ENCODE data around the gene TARP.

The TARP gene

GRCh38 chr7:38211940-38212339, 61.5 kb downstream of the TARP start:
- no peak for DNase-seq

- DNase-seq = no peak
Observed at GRCh38 chr7:38211486-38211885, 62.0 kb downstream of the TARP start.

Data from activated T-cell treated with anti-CD3 and anti-CD28 coated beads, Interleukin-2, amount 50 U/mL, for 48 hours (primary cell).